NCI-H1092 treated with DMSO at 0.1 percent for 48 hours (cell line): ENCODE data around the gene DNAJC17.

Experiments used
- DNase-seq: peaks from one replicate; lab custom pipeline; 2025; lab: John Stamatoyannopoulos, UW

The DNAJC17 gene

GRCh38 chr15:40737048-40737447, 70.2 kb downstream of the DNAJC17 start:
- DNase-seq = no peak

- no peak for DNase-seq
These were observed 70.7 kb downstream of the DNAJC17 start for GRCh38 chr15:40736575-40736974.

- DNase-seq = no peak
These were observed 76.2 kb downstream of the DNAJC17 start for GRCh38 chr15:40731034-40731433.

GRCh38 chr15:40723919-40724318, 83.4 kb downstream of the DNAJC17 start:
- no peak for DNase-seq

- DNase-seq = no peak
These were observed 84.3 kb downstream of the DNAJC17 start for GRCh38 chr15:40722934-40723333.

- no peak for DNase-seq
These were observed 84.9 kb downstream of the DNAJC17 start for GRCh38 chr15:40722354-40722753.

- no peak for DNase-seq
These were observed 85.6 kb downstream of the DNAJC17 start for GRCh38 chr15:40721701-40722100.

- DNase-seq = no peak
These were observed 91.1 kb downstream of the DNAJC17 start for GRCh38 chr15:40716165-40716564.
